ENCODE data around the gene FLOT1. TPM values are rescaled to one million over a fixed set of nuclear protein-coding genes. Genes with fewer than 3 reads are reported as not detected.

Gene FLOT1
- total and polyA plus RNA-seq, 2 of the 13 experiments (the other 11 are each of a cell fraction or from before 2014, with no cell fraction given) = 82.3 to 130 TPM

DNA sequence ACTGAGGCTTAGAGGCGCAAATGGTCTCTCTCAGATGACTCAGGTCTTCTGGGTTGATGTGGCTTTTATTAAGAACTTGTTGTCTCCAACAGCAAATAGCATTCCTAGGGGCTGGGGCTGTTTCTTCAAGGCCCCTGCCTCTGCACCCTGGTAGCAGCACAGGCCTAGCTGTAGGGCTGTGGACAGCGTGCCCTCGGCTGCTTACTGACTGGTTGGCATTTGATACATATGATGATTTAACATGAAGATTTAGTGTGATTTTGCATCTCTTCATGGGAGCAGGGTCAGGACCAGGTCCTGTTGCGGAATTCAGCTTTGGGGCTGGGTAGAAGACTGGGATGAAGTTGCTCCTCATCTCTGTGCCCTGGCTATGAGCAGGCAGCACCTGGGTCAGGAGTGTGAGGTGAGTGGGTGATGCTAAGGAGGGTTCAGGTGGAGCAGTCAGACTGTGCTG lies 26.2 kb upstream of the FLOT1 start (continued):
- no peak for TF ChIP-seq ZNF619 (CRISPR knock-in tag; IDR thresholded peaks at IDR 0.05)
- 0 out of 2 replicates have a peak, but pooled peaks have one; percentile 16 for TF ChIP-seq SMYD3 (CRISPR knock-in tag; IDR thresholded peaks at IDR 0.05)
- TF ChIP-seq EP300 (IDR thresholded peaks at IDR 0.05; ENCODE audit: low read depth in 2 of 2, low read length in 2 of 2) = no peak
- no peak for TF ChIP-seq EP300 (CRISPR knock-in tag; IDR thresholded peaks at IDR 0.05; ENCODE audit: borderline replicate concordance)
- 0 out of 2 replicates have a peak, but pooled peaks have one; percentile 6 for TF ChIP-seq ZNF788 (CRISPR knock-in tag; IDR thresholded peaks at IDR 0.05; ENCODE audit: borderline replicate concordance)
- TF ChIP-seq, protein P1, sequence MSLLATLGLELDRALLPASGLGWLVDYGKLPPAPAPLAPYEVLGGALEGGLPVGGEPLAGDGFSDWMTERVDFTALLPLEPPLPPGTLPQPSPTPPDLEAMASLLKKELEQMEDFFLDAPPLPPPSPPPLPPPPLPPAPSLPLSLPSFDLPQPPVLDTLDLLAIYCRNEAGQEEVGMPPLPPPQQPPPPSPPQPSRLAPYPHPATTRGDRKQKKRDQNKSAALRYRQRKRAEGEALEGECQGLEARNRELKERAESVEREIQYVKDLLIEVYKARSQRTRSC (CRISPR knock-in tag; IDR thresholded peaks at IDR 0.05; ENCODE audit: low read depth) = 0 out of 2 replicates have a peak, but pooled peaks have one; percentile 66
- no peak for TF ChIP-seq RXRB (CRISPR knock-in tag; IDR thresholded peaks at IDR 0.05; ENCODE audit: borderline replicate concordance)
- 0 out of 2 replicates have a peak, but pooled peaks have one; percentile 16 for TF ChIP-seq ZNF333 (CRISPR knock-in tag; IDR thresholded peaks at IDR 0.05; ENCODE audit: borderline replicate concordance)
- TF ChIP-seq, protein P2, sequence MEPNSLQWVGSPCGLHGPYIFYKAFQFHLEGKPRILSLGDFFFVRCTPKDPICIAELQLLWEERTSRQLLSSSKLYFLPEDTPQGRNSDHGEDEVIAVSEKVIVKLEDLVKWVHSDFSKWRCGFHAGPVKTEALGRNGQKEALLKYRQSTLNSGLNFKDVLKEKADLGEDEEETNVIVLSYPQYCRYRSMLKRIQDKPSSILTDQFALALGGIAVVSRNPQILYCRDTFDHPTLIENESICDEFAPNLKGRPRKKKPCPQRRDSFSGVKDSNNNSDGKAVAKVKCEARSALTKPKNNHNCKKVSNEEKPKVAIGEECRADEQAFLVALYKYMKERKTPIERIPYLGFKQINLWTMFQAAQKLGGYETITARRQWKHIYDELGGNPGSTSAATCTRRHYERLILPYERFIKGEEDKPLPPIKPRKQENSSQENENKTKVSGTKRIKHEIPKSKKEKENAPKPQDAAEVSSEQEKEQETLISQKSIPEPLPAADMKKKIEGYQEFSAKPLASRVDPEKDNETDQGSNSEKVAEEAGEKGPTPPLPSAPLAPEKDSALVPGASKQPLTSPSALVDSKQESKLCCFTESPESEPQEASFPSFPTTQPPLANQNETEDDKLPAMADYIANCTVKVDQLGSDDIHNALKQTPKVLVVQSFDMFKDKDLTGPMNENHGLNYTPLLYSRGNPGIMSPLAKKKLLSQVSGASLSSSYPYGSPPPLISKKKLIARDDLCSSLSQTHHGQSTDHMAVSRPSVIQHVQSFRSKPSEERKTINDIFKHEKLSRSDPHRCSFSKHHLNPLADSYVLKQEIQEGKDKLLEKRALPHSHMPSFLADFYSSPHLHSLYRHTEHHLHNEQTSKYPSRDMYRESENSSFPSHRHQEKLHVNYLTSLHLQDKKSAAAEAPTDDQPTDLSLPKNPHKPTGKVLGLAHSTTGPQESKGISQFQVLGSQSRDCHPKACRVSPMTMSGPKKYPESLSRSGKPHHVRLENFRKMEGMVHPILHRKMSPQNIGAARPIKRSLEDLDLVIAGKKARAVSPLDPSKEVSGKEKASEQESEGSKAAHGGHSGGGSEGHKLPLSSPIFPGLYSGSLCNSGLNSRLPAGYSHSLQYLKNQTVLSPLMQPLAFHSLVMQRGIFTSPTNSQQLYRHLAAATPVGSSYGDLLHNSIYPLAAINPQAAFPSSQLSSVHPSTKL (CRISPR knock-in tag; IDR thresholded peaks at IDR 0.05) = no peak
- no peak for TF ChIP-seq TOE1 (CRISPR knock-in tag; IDR thresholded peaks at IDR 0.05)
- no peak for TF ChIP-seq PHF20 (CRISPR knock-in tag; IDR thresholded peaks at IDR 0.05)
- TF ChIP-seq ZNF737 (CRISPR knock-in tag; IDR thresholded peaks at IDR 0.05; ENCODE audit: borderline replicate concordance) = no peak
- TF ChIP-seq RFX1 (IDR thresholded peaks at IDR 0.05) = no peak
- TF ChIP-seq HMGA1 (CRISPR knock-in tag; conservative IDR thresholded peaks at IDR 0.05) = no peak
- TF ChIP-seq, protein P3, sequence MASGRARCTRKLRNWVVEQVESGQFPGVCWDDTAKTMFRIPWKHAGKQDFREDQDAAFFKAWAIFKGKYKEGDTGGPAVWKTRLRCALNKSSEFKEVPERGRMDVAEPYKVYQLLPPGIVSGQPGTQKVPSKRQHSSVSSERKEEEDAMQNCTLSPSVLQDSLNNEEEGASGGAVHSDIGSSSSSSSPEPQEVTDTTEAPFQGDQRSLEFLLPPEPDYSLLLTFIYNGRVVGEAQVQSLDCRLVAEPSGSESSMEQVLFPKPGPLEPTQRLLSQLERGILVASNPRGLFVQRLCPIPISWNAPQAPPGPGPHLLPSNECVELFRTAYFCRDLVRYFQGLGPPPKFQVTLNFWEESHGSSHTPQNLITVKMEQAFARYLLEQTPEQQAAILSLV (CRISPR knock-in tag; IDR thresholded peaks at IDR 0.05; ENCODE audit: borderline replicate concordance) = no peak
- no peak for TF ChIP-seq CC2D1A (CRISPR knock-in tag; IDR thresholded peaks at IDR 0.05)
- peak; percentile 95 for TF ChIP-seq SSRP1 (CRISPR knock-in tag; IDR thresholded peaks at IDR 0.05)
- TF ChIP-seq NCOA5 (CRISPR knock-in tag; IDR thresholded peaks at IDR 0.05) = no peak
- TF ChIP-seq, protein P4, sequence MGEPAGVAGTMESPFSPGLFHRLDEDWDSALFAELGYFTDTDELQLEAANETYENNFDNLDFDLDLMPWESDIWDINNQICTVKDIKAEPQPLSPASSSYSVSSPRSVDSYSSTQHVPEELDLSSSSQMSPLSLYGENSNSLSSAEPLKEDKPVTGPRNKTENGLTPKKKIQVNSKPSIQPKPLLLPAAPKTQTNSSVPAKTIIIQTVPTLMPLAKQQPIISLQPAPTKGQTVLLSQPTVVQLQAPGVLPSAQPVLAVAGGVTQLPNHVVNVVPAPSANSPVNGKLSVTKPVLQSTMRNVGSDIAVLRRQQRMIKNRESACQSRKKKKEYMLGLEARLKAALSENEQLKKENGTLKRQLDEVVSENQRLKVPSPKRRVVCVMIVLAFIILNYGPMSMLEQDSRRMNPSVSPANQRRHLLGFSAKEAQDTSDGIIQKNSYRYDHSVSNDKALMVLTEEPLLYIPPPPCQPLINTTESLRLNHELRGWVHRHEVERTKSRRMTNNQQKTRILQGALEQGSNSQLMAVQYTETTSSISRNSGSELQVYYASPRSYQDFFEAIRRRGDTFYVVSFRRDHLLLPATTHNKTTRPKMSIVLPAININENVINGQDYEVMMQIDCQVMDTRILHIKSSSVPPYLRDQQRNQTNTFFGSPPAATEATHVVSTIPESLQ (CRISPR knock-in tag; conservative IDR thresholded peaks at IDR 0.05) = no peak
- no peak for TF ChIP-seq PTBP1 (IDR thresholded peaks at IDR 0.05; ENCODE audit: low read depth, low read length, poor library complexity, severe bottlenecking)
- no peak for TF ChIP-seq TAF15 (IDR thresholded peaks at IDR 0.05; ENCODE audit: low read depth, low read length, poor library complexity, severe bottlenecking)
- TF ChIP-seq MXI1 (IDR thresholded peaks at IDR 0.05; ENCODE audit: borderline replicate concordance, low read depth, low read length) = no peak
- TF ChIP-seq, protein P5, sequence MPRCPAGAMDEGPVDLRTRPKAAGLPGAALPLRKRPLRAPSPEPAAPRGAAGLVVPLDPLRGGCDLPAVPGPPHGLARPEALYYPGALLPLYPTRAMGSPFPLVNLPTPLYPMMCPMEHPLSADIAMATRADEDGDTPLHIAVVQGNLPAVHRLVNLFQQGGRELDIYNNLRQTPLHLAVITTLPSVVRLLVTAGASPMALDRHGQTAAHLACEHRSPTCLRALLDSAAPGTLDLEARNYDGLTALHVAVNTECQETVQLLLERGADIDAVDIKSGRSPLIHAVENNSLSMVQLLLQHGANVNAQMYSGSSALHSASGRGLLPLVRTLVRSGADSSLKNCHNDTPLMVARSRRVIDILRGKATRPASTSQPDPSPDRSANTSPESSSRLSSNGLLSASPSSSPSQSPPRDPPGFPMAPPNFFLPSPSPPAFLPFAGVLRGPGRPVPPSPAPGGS (CRISPR knock-in tag; IDR thresholded peaks at IDR 0.05) = no peak
